Measurements from ENCODE around the gene TNFAIP3. TPM values are rescaled to one million over a fixed set of nuclear protein-coding genes. Genes with fewer than 3 reads are reported as not detected.

The TNFAIP3 gene
- total RNA-seq, 1 donor from 2014 or later: 31.0 TPM

DNA sequence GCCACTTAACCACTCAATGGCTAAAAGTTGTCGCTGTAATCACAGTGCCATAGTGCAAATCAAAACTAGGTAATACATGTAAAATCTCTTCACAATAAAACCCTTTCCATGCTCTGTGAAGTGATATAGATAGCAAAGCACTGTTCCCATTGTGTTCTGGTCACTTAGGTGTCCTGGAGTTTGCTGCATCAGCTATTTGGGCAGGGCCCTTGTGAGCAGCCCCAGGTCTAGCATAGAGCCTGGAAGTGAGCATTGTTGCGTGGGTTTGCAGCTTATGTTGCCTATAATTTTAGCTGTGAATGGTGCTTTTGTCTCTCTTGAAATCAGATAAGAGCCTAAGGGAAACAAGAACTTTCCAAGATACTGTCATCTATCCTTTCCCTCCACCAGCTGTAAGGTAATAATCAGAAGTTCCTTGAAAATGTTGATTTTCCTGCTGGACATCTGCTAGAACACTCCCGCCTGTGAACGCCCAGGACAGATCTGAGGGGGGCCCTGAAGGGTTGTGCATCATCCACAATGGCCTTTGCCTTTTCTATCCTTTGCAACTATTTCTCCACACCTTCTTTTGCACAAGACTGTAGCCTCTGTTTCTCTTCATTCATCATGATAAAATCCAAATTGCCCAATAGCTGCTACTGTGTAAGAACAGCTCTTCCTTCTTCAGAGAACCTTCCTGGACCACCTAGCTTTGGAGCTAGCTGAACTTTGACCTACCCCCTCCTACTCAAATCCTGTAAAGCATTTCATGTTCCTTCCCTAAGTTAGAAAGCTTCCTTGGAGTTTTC is 57.0 kb downstream of the TNFAIP3 start:
- no peak for DNase-seq (ENCODE audit: low spot score)

DNA sequence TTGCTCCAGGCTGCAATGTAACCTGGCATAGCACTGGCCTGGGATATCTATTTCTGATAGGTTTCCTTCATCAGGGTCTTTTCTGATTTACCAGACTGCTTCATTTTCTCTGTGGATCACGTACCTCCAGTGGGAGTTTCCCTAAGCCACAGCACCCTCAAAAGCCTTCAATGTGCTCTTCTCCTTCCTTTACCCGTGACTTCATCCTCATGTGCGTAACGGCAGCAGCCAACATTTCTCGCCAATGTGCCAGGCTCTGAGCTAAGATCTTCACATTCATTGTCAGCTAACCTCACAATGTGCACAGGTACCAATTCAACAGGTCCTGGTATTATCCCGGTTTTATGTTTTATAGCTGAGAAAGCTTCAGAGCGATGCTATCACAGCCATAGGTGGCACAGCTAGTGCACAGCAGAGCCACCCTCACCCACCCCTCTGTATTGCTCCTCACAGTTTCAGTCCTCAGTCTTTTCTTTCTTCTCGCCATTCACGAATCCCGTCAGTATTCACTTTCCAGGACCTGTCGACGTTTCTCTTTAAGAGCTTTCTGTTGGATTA is 58.2 kb downstream of the TNFAIP3 start:
- DNase-seq (ENCODE audit: low spot score): no peak

DNA sequence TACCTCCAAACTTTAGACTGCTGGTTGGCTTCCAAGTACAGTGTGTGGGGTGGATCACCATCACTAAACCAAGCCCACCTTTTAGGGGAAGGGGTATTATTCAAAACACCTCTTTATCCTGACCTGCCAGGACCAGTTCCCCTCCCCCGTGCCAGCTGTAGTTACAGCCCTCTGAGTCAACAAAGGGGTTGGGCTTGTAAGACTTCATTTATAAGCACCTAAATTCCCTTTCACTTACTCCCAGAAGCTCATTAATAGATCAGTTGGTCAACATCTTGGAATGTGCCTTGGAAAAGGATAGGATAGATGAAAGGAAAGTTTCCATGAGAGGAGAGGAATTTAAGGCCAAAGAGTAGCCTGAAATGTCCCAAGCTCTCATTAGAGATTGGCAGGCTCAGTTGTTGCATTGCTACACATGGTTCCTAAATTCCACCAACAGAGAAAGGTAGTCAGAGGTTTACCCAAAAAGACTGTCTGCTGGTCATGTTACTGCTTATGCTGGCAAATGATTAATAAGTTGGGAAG is 59.2 kb downstream of the TNFAIP3 start:
- no peak for DNase-seq (ENCODE audit: low spot score)

- DNase-seq (ENCODE audit: low spot score): no peak
Observed at GRCh38 chr6:137926985-137927384, 59.9 kb downstream of the TNFAIP3 start.

DNA sequence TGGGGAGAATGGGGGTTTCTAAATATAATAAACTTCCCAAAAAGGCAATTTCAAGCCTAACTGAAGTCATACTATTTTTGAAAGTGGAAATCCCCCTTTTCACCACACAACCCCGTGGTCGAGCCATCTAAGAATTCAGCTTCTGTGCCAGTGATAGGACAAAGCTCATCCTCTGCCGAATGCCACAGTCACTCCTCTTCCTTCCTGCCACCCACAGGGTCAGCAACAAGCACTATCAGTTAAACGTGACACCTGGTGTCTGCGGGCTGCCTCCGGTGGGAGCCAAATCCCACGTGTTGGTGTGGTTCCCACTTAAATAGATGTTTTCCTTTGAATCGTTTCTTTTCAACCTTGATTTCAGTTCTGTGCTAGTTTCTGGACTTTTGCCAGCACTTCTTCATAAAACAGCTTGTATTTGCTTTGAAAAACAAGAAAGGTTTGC is 60.7 kb downstream of the TNFAIP3 start:
- no peak for DNase-seq (ENCODE audit: low spot score)

- no peak for DNase-seq (ENCODE audit: low spot score)
Observed at GRCh38 chr6:137928286-137928685, 61.2 kb downstream of the TNFAIP3 start.

DNA sequence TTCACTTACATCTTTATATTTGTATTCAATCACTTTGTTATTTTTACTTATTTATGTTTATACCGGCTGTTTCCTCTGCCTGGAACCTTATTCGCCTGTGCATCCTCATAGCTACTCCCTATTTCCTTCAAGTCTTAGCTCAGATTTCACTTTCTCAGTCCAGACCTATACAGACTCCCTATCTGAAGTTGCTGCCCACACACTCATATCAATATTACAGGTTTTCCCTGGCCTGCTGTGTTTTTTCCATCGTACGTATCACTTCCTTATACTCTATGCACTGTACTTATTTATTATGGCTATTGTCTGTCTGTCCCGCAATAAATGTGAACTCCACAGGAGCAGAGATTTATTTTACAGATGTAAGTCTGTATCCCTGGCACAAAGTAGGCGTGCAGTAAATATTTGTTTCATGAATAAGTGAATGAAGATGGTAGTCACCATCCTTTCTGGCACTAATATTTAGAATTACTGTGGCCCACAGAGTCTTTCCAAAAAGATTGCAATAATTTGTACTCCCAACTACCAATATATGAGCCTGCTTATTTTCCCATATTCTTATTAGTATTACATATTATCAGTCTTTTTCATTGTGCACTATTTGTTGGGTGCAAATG is 64.9 kb downstream of the TNFAIP3 start:
- DNase-seq (ENCODE audit: low spot score): no peak

Other genes with a start within 250 kb of the TNFAIP3 start
- gene PERP, start 240.2 kb downstream of the TNFAIP3 start, total RNA-seq: 95.5 TPM